ENCODE data around the gene GJC1.

- TF ChIP-seq REST (IDR thresholded peaks at IDR 0.05; ENCODE audit: insufficient read depth in 1 of 2, low read depth in 2 of 2, low read length in 2 of 2) (no peak), POLR2AphosphoS5 (IDR thresholded peaks at IDR 0.05; ENCODE audit: low read depth, low read length) (no peak), SIN3A (IDR thresholded peaks at IDR 0.05; ENCODE audit: borderline replicate concordance, insufficient read depth, low read length) (no peak), TAF1 (IDR thresholded peaks at IDR 0.05; ENCODE audit: borderline replicate concordance, insufficient read depth, low read length) (no peak)
Observed at GRCh38 chr17:44772308-44773045, 57.6 kb downstream of the GJC1 start.
